H4 (cell line): ENCODE results near the gene PHLPP1. TPM values are rescaled to one million over a fixed set of nuclear protein-coding genes. Genes with fewer than 3 reads are reported as not detected.
"Not testable (repeated sequence)": the region's sequence is repeated elsewhere in the genome, so short reads cannot be mapped to it uniquely, and the experiment has no call there.

Experiments used
- DNase-seq: peaks from one replicate; pipeline ENCODE4 v3.0.0-alpha.2; 2015; ENCODE audit warnings: low spot score
- total RNA-seq: library from RNA; depleted of rRNA; stranded (reverse); fragments of >200 nt; shearing (Covaris generic); gene quantifications from 2 replicates; pipeline ENCODE4 v1.2.3, GENCODE V29; 2014

Gene PHLPP1
- total RNA-seq, 1 experiment from 2014 or later, result 3.7 TPM

- no peak for DNase-seq
These were observed 92.8 kb downstream of the PHLPP1 start for GRCh38 chr18:62808123-62808522.

- not testable (repeated sequence) for DNase-seq
These were observed 94.1 kb downstream of the PHLPP1 start for GRCh38 chr18:62809445-62809844.

- no peak for DNase-seq
These were observed 94.6 kb downstream of the PHLPP1 start for GRCh38 chr18:62809900-62810299.

GRCh38 chr18:62810682-62811081, 95.3 kb downstream of the PHLPP1 start:
- no peak for DNase-seq

GRCh38 chr18:62811674-62812073, 96.3 kb downstream of the PHLPP1 start:
- no peak for DNase-seq

GRCh38 chr18:62812242-62812641, 96.9 kb downstream of the PHLPP1 start:
- DNase-seq, result no peak

GRCh38 chr18:62812876-62813275, 97.5 kb downstream of the PHLPP1 start:
- no peak for DNase-seq

- no peak for DNase-seq
These were observed 98.9 kb downstream of the PHLPP1 start for GRCh38 chr18:62814132-62814759.

- DNase-seq, result no peak
These were observed 110.0 kb downstream of the PHLPP1 start for GRCh38 chr18:62825382-62825781.

GRCh38 chr18:62827397-62827796, 112.1 kb downstream of the PHLPP1 start:
- no peak for DNase-seq

- no peak for DNase-seq
These were observed 112.8 kb downstream of the PHLPP1 start for GRCh38 chr18:62828091-62828640.

- no peak for DNase-seq
These were observed 113.5 kb downstream of the PHLPP1 start for GRCh38 chr18:62828852-62829251.

GRCh38 chr18:62829936-62830335, 114.6 kb downstream of the PHLPP1 start:
- DNase-seq, result no peak

- DNase-seq, result no peak
These were observed 116.9 kb downstream of the PHLPP1 start for GRCh38 chr18:62832282-62832681.

GRCh38 chr18:62833494-62833893, 118.2 kb downstream of the PHLPP1 start:
- DNase-seq, result no peak

GRCh38 chr18:62834715-62835114, 119.4 kb downstream of the PHLPP1 start:
- no peak for DNase-seq

- no peak for DNase-seq
These were observed 121.7 kb downstream of the PHLPP1 start for GRCh38 chr18:62837011-62837410.

GRCh38 chr18:62838475-62839098, 123.2 kb downstream of the PHLPP1 start:
- no peak for DNase-seq

- no peak for DNase-seq
These were observed 124.8 kb downstream of the PHLPP1 start for GRCh38 chr18:62839874-62840713.

GRCh38 chr18:62841405-62841804, 126.1 kb downstream of the PHLPP1 start:
- DNase-seq, result no peak

- DNase-seq, result no peak
These were observed 127.6 kb downstream of the PHLPP1 start for GRCh38 chr18:62842898-62843297.

GRCh38 chr18:62844850-62845643, 129.7 kb downstream of the PHLPP1 start:
- no peak for DNase-seq
